Neural crest cell (in vitro differentiated cells): ENCODE data around the gene PLEKHA6. TPM values are rescaled to one million over a fixed set of nuclear protein-coding genes. Genes with fewer than 3 reads are reported as not detected.
"Not testable (repeated sequence)": the region's sequence is repeated elsewhere in the genome, so short reads cannot be mapped to it uniquely, and the experiment has no call there.

ENCODE experiments used
- DNase-seq: peaks from one replicate; pipeline ENCODE4 v3.0.0; 2021; ENCODE audit warnings: low read depth, mixed read lengths, low spot score
- H3K27ac Mint-ChIP-seq: one replicate; pipeline ENCODE4 v1.8.0; 2021; ENCODE audit warnings: mild to moderate bottlenecking, mixed read lengths; ENCODE audit not compliant: unreplicated experiment
- H3K27me3 Mint-ChIP-seq: 2 replicates; pipeline ENCODE4 v1.8.0; 2021; ENCODE audit warnings: low read depth, mild to moderate bottlenecking, mixed read lengths
- H3K36me3 Mint-ChIP-seq: 2 replicates; pipeline ENCODE4 v1.8.0; 2021; ENCODE audit warnings: low read depth, mild to moderate bottlenecking, mixed read lengths
- H3K4me1 Mint-ChIP-seq: 2 replicates; pipeline ENCODE4 v1.8.0; 2021; ENCODE audit warnings: mixed read lengths
- H3K4me3 Mint-ChIP-seq: one replicate; pipeline ENCODE4 v1.8.0; 2021; ENCODE audit warnings: mild to moderate bottlenecking, mixed read lengths
- H3K9me3 Mint-ChIP-seq: 2 replicates; pipeline ENCODE4 v1.8.0; 2021; ENCODE audit warnings: mixed read lengths
- CTCF ChIP-seq: fragments of 200-600 bp; sonication (generic); conservative IDR thresholded peaks from 2 replicates; pipeline ENCODE4 v1.5.0; 2021; ENCODE audit warnings: antibody characterized with exemption, mild to moderate bottlenecking
- total RNA-seq: library from RNA; stranded (reverse); gene quantifications from 2 replicates; pipeline ENCODE4 v1.2.1, GENCODE V29; 2021

Gene PLEKHA6
- total RNA-seq, 1 donor from 2014 or later = 4.5 TPM

- H3K9me3 Mint-ChIP-seq = no peaks in the 10 kb centered on the region
- peaks cover 37% of the 10 kb centered on the region for H3K27me3 Mint-ChIP-seq
- no peak overlapping the region for H3K27ac Mint-ChIP-seq
- no peak for TF ChIP-seq CTCF
- DNase-seq = no peak
- no peak overlapping the region for H3K4me3 Mint-ChIP-seq
- no peaks in the 10 kb centered on the region for H3K36me3 Mint-ChIP-seq
- H3K4me1 Mint-ChIP-seq = no peaks in the 10 kb centered on the region
Measured at GRCh38 chr1:204314171-204314892, 45.4 kb downstream of the PLEKHA6 start.

- H3K36me3 Mint-ChIP-seq = no peaks in the 10 kb centered on the region
- H3K27ac Mint-ChIP-seq = no peak overlapping the region
- H3K27me3 Mint-ChIP-seq = peaks cover 36% of the 10 kb centered on the region
- H3K4me1 Mint-ChIP-seq = no peaks in the 10 kb centered on the region
- no peaks in the 10 kb centered on the region for H3K9me3 Mint-ChIP-seq
- no peak overlapping the region for H3K4me3 Mint-ChIP-seq
- TF ChIP-seq CTCF = no peak
- DNase-seq = no peak
Measured at GRCh38 chr1:204313675-204314074, 46.1 kb downstream of the PLEKHA6 start.

GRCh38 chr1:204310970-204311369, 48.8 kb downstream of the PLEKHA6 start:
- H3K4me1 Mint-ChIP-seq = not testable (repeated sequence)
- peaks cover 58% of the 10 kb centered on the region for H3K27me3 Mint-ChIP-seq

GRCh38 chr1:204308023-204308628, 51.6 kb downstream of the PLEKHA6 start:
- H3K4me1 Mint-ChIP-seq = peaks cover 4% of the 10 kb centered on the region
- TF ChIP-seq CTCF = no peak
- H3K4me3 Mint-ChIP-seq = no peak overlapping the region
- H3K27me3 Mint-ChIP-seq = peaks cover 59% of the 10 kb centered on the region
- H3K27ac Mint-ChIP-seq = no peak overlapping the region
- H3K36me3 Mint-ChIP-seq = no peaks in the 10 kb centered on the region
- no peaks in the 10 kb centered on the region for H3K9me3 Mint-ChIP-seq
- DNase-seq = no peak

More at GRCh38 chr1:204310970-204311369, 48.8 kb downstream of the PLEKHA6 start:
- H3K27ac Mint-ChIP-seq, H3K36me3 Mint-ChIP-seq, H3K4me3 Mint-ChIP-seq, DNase-seq, H3K9me3 Mint-ChIP-seq: not testable (repeated sequence)

- peaks cover 4% of the 10 kb centered on the region for H3K4me1 Mint-ChIP-seq
- TF ChIP-seq CTCF = no peak
- no peak overlapping the region for H3K27ac Mint-ChIP-seq
- H3K36me3 Mint-ChIP-seq = no peaks in the 10 kb centered on the region
- no peak for DNase-seq
- no peaks in the 10 kb centered on the region for H3K9me3 Mint-ChIP-seq
- H3K4me3 Mint-ChIP-seq = no peak overlapping the region
- H3K27me3 Mint-ChIP-seq = peaks cover 61% of the 10 kb centered on the region
Measured at GRCh38 chr1:204307334-204307883, 52.3 kb downstream of the PLEKHA6 start.

- H3K4me1 Mint-ChIP-seq = peaks cover 4% of the 10 kb centered on the region
- H3K36me3 Mint-ChIP-seq = no peaks in the 10 kb centered on the region
- TF ChIP-seq CTCF = no peak
- H3K27ac Mint-ChIP-seq = no peak overlapping the region
- H3K27me3 Mint-ChIP-seq = peaks cover 57% of the 10 kb centered on the region
- H3K9me3 Mint-ChIP-seq = no peaks in the 10 kb centered on the region
- DNase-seq = no peak
- no peak overlapping the region for H3K4me3 Mint-ChIP-seq
Measured at GRCh38 chr1:204306076-204306475, 53.7 kb downstream of the PLEKHA6 start.
